Germinal center (tissue), 1 donor: Measurements from ENCODE around the gene TMEM8B.
A peak's percentile ranks its signal among the peaks of the same experiment; 100 is the strongest.
"Not testable (repeated sequence)": the region's sequence is repeated elsewhere in the genome, so short reads cannot be mapped to it uniquely, and the experiment has no call there.

Experiments
- DNase-seq: peaks from one replicate; pipeline ENCODE4 v3.0.0; 2012; ENCODE audit warnings: mixed read lengths, low spot score

Gene TMEM8B

GRCh38 chr9:35864695-35865255, 35.7 kb downstream of the TMEM8B start:
- DNase-seq, result no peak

DNA sequence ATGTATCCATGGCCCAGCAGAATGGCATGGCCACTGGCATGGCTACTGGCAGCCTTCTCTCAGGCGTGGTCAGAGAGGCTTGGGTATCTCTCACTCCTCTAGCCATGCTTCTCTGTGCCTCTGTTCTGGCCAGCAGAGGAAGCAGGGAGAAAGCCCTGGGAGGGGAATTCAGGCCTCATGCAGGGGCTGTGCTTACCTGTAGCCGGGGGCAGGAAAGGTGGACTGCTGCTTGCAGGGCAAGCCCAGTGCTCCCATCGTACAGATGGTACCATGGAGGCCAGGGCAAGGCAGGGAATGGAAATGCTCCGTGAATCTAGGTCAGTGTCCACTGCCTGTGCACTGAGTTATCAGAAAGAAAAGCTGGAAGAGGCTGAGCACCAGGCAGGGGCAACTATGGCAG, 38.5 kb downstream of the TMEM8B start:
- DNase-seq, result no peak

DNA sequence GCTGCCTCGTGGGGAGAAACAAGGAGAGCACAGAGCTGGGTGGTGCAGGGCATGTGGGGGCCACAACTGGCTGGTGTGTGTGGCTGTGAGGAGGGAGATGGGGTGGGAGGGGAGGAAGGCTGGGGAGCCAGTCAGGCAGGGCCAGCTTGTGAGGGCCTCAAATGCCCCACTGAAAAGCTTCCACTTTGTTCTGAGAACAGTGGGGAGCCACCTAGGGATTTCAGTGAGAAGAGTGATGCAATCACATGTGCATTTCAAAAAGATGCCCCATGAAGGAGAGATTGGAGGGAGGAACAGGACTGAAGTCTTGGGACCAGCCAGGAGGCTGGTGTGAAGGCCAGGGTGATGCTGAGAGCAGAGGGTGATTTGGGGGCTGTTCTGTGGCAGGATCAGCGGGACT, 39.9 kb downstream of the TMEM8B start:
- DNase-seq, result no peak

DNA sequence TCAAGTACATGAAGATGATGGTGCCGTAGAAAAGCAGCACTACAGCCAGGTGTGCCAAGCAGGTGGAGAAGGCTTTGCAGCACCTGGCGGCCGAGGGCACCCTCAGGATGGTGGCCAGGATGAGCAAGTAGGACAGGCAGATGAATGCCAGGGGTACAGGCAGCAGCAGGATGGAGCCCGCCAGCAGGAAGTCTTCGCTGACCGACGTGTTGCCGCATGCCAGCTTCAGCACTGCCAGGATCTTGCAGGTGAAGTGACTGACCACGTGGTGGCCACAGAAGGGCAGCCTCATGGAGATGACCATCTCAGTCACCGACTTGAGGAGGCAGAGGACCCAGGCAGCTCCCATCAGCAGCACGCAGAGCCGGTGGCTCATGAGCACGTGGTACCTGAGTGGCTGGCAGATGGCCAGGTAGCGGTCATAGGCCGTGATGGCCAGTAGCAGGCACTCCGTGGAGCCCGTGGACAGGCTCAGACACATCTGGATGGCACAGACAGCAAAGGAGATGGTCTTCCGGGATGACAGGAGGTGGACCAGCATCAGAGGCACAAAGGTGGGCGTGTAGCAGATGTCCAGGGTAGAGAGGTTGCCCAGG, 40.7 kb downstream of the TMEM8B start:
- DNase-seq, result no peak

DNA sequence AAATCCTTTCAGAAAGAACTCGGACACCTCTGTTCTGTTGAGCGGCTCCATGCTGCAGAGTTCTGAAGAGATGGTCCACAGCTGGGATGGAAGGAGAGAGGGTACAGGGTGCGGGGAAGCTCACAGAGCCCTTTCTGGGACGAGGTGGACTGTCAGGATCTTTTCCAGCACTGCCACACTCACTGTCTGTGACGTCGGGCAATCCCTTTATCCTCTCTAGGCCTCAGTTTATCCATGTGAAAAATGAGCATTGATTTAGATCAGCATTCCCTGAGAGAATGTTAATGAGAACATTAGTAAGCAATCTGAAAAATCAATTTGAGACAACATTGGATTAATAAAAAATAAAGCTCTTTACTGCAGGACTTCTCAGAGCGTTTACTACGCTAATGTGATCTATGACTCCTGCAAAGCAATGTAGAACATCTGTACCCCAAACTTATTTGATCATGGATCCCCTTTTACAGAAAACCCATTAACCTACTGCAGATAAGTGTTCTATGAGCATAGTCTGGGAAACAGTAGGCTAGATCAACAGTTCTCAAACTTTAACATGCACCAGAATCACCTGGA, 41.4 kb downstream of the TMEM8B start, which contains the start of gene OR13J1:
Gene OR13J1, minus strand, starts transcription at position 51 of the 573 bp plus-strand sequence. Its CDS starts 0 bp downstream, at position 51.
- no peak for DNase-seq

- DNase-seq, result no peak
Measured at GRCh38 chr9:35871545-35871944, 42.5 kb downstream of the TMEM8B start.

DNA sequence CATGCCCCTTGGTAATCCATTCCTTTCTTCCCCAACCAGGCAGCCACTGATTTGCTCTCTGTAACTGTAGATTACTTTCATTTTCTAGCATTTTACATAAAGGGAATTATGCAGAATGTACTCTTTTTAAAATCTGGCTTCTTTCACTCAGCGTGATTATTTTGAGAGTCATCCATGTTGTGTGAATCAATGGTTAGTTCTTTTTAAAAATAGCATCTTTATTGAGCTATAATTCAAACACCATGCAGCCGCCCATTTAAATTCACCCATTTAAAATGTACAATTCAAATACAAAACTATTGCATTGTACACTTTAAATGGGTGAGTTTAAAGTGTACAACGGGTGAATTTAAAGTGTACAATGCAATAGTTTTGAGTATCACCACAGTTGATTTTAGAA, 43.5 kb downstream of the TMEM8B start:
- no peak for DNase-seq

GRCh38 chr9:35882263-35882848, 53.3 kb downstream of the TMEM8B start:
- peak; percentile 75 for DNase-seq

DNA sequence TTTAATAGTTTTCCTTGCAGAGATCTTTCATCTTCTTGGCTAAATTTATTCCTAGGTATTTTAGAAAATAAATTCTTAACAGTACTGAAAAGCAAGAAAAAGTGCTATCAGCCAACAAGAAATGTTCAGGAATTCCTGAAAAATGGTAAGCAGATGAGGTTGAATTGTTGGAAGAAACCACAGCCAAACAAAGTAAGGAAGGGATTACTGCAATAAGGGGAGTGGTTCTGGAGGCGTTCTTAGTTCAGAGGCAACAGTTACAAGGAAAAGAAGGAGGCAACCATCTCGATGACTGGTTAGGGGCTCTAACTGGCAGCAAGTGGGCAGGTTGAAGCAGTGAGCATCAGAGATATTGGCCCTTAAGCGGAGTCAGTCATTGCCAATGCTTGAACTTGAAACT, 54.0 kb downstream of the TMEM8B start:
- DNase-seq, result no peak

GRCh38 chr9:35884908-35885307, 55.9 kb downstream of the TMEM8B start:
- DNase-seq, result not testable (repeated sequence)

DNA sequence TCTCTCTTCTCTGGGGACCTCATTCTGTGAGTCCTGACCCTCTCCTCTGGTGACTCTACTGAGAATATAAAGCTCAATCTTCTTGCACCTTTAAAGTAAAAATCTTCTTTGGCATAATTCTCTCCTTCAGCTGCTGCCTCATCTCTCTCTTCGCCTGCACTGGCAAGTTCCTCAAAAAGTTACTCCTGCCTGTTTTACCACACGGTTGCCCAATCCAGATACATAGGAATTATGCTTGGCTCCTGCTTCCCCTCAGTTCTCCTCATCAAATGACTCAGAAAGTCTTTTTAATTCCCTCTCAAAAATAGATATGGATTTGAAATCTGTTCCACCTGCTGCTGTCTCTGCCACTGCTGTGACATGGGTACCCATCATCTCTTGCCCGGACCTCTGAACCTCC, 62.6 kb downstream of the TMEM8B start:
- no peak for DNase-seq

GRCh38 chr9:35892051-35892450, 63.0 kb downstream of the TMEM8B start:
- DNase-seq, result no peak

GRCh38 chr9:35896570-35896969, 67.5 kb downstream of the TMEM8B start:
- DNase-seq, result no peak

DNA sequence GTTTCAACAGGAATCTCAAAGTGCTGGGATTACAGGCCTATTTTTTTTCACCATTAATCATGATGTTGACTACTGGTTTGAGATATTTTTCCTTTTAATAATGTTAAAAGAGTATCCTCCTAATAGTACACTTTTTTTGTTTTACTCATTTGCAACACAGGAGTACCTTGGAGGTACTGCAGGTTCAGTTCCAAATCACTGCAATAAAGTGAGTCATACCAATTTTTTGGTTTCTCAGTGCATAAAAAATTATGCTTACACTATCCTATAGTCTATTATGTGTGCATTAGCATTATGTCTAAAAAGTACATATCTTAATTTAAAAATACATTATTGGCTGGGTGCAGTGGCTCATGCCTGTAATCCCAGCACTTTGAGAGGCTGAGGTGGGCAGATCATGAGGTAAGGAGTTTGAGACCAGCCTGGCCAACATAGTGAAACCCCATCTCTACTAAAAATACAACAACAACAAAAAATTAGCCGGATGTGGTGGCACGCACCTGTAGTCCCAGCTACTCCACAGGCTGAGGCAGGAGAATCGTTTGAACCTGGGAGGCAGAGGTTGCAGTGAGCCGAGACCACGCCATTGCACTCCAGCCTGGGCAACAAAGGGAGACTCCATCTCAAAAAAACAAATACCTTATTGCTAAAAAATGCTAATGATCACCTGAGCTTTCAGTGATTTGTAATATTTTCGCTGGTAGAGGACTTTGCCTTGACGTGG, 68.5 kb downstream of the TMEM8B start:
- DNase-seq, result not testable (repeated sequence)

DNA sequence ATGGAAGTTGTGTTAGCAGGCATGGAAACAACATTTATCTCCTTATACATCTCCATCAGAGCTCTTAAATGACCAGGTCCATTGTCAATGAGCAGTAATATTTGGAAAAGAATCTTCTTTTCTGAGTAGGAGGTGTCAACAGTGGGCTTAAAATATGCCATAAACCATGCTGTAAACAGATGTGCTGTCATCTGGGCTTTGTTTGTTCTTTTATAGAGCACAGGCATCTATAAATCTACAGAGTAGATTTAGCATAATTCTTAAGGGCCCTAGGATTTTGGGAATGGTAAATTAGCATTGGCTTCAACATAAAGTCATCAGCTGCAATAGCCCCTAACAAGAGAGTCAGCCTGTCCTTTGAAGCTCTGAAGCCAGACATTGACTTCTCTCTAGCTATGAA, 69.3 kb downstream of the TMEM8B start:
- DNase-seq, result no peak

DNA sequence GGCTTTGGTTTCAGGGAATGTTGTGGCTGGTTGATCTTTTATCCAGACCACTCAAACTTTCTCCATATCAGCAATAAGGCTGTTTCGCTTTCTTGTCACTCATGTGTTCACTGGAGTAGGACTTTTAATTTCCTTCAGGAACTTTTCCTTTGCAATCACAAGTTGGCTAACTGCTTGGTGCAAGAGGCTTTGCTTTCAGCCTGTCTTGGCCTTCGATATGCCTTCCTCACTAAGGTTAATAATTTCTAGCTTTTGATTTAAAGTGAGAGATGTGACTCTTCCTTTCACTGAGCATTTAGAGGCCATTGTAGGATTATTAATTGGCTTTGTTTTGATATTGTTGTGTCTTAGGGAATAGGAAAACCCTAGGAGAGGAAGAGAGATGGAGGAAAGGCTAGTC, 70.0 kb downstream of the TMEM8B start:
- DNase-seq, result no peak

- peak; percentile 56 for DNase-seq
Measured at GRCh38 chr9:35903049-35903448, 74.0 kb downstream of the TMEM8B start.

DNA sequence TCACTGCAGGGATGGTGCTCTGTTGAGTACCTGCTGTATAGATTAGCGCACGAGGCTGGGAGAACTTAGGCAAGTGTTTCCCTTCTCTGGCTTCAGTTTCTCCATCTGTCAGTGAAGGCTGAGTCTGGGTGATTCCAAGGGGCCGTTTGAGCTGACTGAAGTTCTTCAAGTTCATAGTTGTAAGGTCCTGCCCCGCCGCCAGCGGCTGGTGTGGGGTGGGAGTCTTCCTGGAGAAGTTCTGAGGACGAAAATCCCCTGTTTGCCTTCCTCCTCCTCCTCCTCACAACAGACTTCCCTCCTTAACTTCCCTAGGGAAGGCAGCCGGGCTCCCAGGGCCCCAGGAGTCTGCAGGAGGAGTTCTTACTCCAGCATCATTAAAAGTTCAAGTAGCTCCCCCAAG, 75.3 kb downstream of the TMEM8B start:
- no peak for DNase-seq

- no peak for DNase-seq
Measured at GRCh38 chr9:35905051-35905781, 76.2 kb downstream of the TMEM8B start.

GRCh38 chr9:35905912-35906679, 77.1 kb downstream of the TMEM8B start, which contains the start of gene HRCT1:
Gene HRCT1 (plus strand): TSS chr9:35906202. CDS start chr9:35906288, 86 bp downstream.
- DNase-seq, result no peak
